Esophagus squamous epithelium (tissue), 4 donors: ENCODE results near the gene SYT8.

Source experiments
- CTCF ChIP-seq, 6 experiments: fragments of 450-650 bp in 4 of 6; fragments of 200-600 bp in 2 of 6; sonication (generic) in 2 of 6; IDR thresholded peaks; one replicate each; pipeline ENCODE4 v1.5.1; 2016 to 2019; ENCODE audit warnings: antibody characterized with exemption in 6 of 6, mild to moderate bottlenecking in 4 of 6, moderate library complexity in 4 of 6
- POLR2A ChIP-seq, 4 donors: fragments of 450-650 bp; IDR thresholded peaks; one replicate each; pipeline ENCODE4 v1.6.1; 2017; ENCODE audit warnings: antibody characterized with exemption in 4 of 4, mild to moderate bottlenecking in 4 of 4, moderate library complexity in 3 of 4

GRCh38 chr11:1786466-1786865 lies 48.3 kb upstream of the SYT8 start:
- TF ChIP-seq CTCF (IDR thresholded peaks at IDR 0.05) (no peak), POLR2A (IDR thresholded peaks at IDR 0.05) (no peak)
